HL-60 (cell line): Measurements from ENCODE around the gene TFPI.

Source experiments
- GABPA ChIP-seq: IDR thresholded peaks from 2 replicates; pipeline ENCODE4 v1.6.1; 2012; ENCODE audit warnings: low read depth
- POLR2AphosphoS5 ChIP-seq: IDR thresholded peaks from 2 replicates; pipeline ENCODE4 v1.6.1; 2012; ENCODE audit warnings: low read depth
- TF ChIP-seq, protein P1 (sequence below): IDR thresholded peaks from 2 replicates; pipeline ENCODE4 v1.6.1; 2012; ENCODE audit warnings: low read depth; ENCODE audit not compliant: insufficient replicate concordance
- TF ChIP-seq, protein P2 (sequence below): IDR thresholded peaks from one replicate; pipeline ENCODE4 v1.5.1; 2011; ENCODE audit warnings: low read length, control low read depth, inconsistent platforms; ENCODE audit not compliant: insufficient read depth

GRCh38 chr2:187547353-187547979 lies 6.8 kb downstream of the TFPI start:
- TF ChIP-seq, protein P1, sequence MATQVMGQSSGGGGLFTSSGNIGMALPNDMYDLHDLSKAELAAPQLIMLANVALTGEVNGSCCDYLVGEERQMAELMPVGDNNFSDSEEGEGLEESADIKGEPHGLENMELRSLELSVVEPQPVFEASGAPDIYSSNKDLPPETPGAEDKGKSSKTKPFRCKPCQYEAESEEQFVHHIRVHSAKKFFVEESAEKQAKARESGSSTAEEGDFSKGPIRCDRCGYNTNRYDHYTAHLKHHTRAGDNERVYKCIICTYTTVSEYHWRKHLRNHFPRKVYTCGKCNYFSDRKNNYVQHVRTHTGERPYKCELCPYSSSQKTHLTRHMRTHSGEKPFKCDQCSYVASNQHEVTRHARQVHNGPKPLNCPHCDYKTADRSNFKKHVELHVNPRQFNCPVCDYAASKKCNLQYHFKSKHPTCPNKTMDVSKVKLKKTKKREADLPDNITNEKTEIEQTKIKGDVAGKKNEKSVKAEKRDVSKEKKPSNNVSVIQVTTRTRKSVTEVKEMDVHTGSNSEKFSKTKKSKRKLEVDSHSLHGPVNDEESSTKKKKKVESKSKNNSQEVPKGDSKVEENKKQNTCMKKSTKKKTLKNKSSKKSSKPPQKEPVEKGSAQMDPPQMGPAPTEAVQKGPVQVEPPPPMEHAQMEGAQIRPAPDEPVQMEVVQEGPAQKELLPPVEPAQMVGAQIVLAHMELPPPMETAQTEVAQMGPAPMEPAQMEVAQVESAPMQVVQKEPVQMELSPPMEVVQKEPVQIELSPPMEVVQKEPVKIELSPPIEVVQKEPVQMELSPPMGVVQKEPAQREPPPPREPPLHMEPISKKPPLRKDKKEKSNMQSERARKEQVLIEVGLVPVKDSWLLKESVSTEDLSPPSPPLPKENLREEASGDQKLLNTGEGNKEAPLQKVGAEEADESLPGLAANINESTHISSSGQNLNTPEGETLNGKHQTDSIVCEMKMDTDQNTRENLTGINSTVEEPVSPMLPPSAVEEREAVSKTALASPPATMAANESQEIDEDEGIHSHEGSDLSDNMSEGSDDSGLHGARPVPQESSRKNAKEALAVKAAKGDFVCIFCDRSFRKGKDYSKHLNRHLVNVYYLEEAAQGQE = no peak
- TF ChIP-seq, protein P2, sequence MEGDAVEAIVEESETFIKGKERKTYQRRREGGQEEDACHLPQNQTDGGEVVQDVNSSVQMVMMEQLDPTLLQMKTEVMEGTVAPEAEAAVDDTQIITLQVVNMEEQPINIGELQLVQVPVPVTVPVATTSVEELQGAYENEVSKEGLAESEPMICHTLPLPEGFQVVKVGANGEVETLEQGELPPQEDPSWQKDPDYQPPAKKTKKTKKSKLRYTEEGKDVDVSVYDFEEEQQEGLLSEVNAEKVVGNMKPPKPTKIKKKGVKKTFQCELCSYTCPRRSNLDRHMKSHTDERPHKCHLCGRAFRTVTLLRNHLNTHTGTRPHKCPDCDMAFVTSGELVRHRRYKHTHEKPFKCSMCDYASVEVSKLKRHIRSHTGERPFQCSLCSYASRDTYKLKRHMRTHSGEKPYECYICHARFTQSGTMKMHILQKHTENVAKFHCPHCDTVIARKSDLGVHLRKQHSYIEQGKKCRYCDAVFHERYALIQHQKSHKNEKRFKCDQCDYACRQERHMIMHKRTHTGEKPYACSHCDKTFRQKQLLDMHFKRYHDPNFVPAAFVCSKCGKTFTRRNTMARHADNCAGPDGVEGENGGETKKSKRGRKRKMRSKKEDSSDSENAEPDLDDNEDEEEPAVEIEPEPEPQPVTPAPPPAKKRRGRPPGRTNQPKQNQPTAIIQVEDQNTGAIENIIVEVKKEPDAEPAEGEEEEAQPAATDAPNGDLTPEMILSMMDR = no peak
- TF ChIP-seq POLR2AphosphoS5 (no peak), GABPA (no peak)
